Keratinocyte (primary cell): ENCODE results near the gene GLCE. TPM values are rescaled to one million over a fixed set of nuclear protein-coding genes. Genes with fewer than 3 reads are reported as not detected.

Source experiments
- DNase-seq: peaks from one replicate; pipeline ENCODE4 v3.0.0-alpha.2; 2011; ENCODE audit warnings: low read depth, missing footprints, low spot score
- FAIRE-seq: peaks from 2 replicates; lab custom pipeline; 2011; peaks lifted over from hg19 to GRCh38; lab: Jason Lieb, UNC
- H2AFZ ChIP-seq: 2 replicates; pipeline ENCODE4 v1.6.0; 2012; ENCODE audit warnings: low read length, control low read depth, inconsistent platforms; ENCODE audit not compliant: control insufficient read depth
- H3K27ac ChIP-seq: 2 replicates; pipeline ENCODE4 v1.5.1; 2011; ENCODE audit warnings: low read length; ENCODE audit not compliant: control insufficient read depth, insufficient read depth
- H3K27me3 ChIP-seq: 3 replicates; pipeline ENCODE4 v1.6.0; 2011; ENCODE audit warnings: low read length; ENCODE audit not compliant: control insufficient read depth, insufficient read depth; ENCODE audit errors: extremely low read depth
- H3K36me3 ChIP-seq, 2 experiments: 2 replicates in 1 of 2; 3 replicates in 1 of 2; pipeline ENCODE4 v1.5.1; 2011; ENCODE audit warnings: low read length in 2 of 2, mild to moderate bottlenecking in 1 of 2; ENCODE audit not compliant: control insufficient read depth in 2 of 2, insufficient read depth in 2 of 2; ENCODE audit errors: extremely low read depth in 1 of 2
- H3K4me1 ChIP-seq: 3 replicates; pipeline ENCODE4 v1.5.1; 2011; ENCODE audit warnings: low read length; ENCODE audit not compliant: control insufficient read depth, insufficient read depth; ENCODE audit errors: extremely low read depth
- H3K4me2 ChIP-seq: 3 replicates; pipeline ENCODE4 v1.6.0; 2011; ENCODE audit warnings: low read depth, low read length; ENCODE audit not compliant: control insufficient read depth, insufficient read depth; ENCODE audit errors: extremely low read depth
- H3K4me3 ChIP-seq, 3 experiments: fragments of 200-600 bp in 1 of 3; sonication (generic) in 1 of 3; 2 replicates in 2 of 3; 3 replicates in 1 of 3; pipeline ENCODE4 v1.5.1; 2011 to 2016; ENCODE audit warnings: low read length in 3 of 3, mild to moderate bottlenecking in 3 of 3, control low read depth in 2 of 3, inconsistent platforms in 1 of 3, low read depth in 1 of 3, mixed read lengths in 1 of 3, mixed run types in 1 of 3, moderate library complexity in 1 of 3; ENCODE audit not compliant: control insufficient read depth in 2 of 3, insufficient read depth in 2 of 3; ENCODE audit errors: extremely low read depth in 1 of 3
- H3K79me2 ChIP-seq: 2 replicates; pipeline ENCODE4 v1.6.0; 2012; ENCODE audit warnings: low read length; ENCODE audit not compliant: control insufficient read depth, insufficient read depth
- H3K9ac ChIP-seq: 3 replicates; pipeline ENCODE4 v1.6.0; 2011; ENCODE audit warnings: low read length; ENCODE audit not compliant: control insufficient read depth, insufficient read depth; ENCODE audit errors: extremely low read depth
- H3K9me1 ChIP-seq: 3 replicates; pipeline ENCODE4 v1.6.0; 2011; ENCODE audit warnings: low read length; ENCODE audit not compliant: control insufficient read depth, insufficient read depth; ENCODE audit errors: extremely low read depth
- H3K9me3 ChIP-seq: 2 replicates; pipeline ENCODE4 v1.5.1; 2012; ENCODE audit warnings: low read depth, low read length; ENCODE audit not compliant: control insufficient read depth
- H4K20me1 ChIP-seq: 3 replicates; pipeline ENCODE4 v1.6.0; 2011; ENCODE audit warnings: low read length; ENCODE audit not compliant: control insufficient read depth, insufficient read depth; ENCODE audit errors: extremely low read depth
- CTCF ChIP-seq, 3 experiments: IDR thresholded peaks in 1 of 3; conservative IDR thresholded peaks in 1 of 3; optimal IDR thresholded peaks in 1 of 3; 2 replicates in 2 of 3; 3 replicates in 1 of 3; pipeline versions ENCODE3 to v1.5.1; 2011; ENCODE audit warnings: low read length in 3 of 3, mild to moderate bottlenecking in 3 of 3, moderate library complexity in 2 of 3, control low read depth in 1 of 3, inconsistent platforms in 1 of 3; ENCODE audit not compliant: insufficient read depth in 2 of 3; ENCODE audit errors: extremely low read depth in 1 of 3
- EZH2 ChIP-seq: IDR thresholded peaks from one replicate; pipeline ENCODE4 v1.6.1; 2012; ENCODE audit warnings: inconsistent platforms, mild to moderate bottlenecking, low read length, moderate library complexity
- dilution Hi-C: fragments of 300-500 bp; cut with MboI; formaldehyde crosslinking; loops from one replicate; pipeline ENCODE4 v1.7.0; 2020; ENCODE audit warnings: low sequenced_read_pairs; ENCODE audit not compliant: extremely low pct_ligation_motif_present
- polyA plus RNA-seq, 5 experiments: library from polyadenylated mRNA; depleted of rRNA in 3 of 5; stranded (reverse) in 3 of 5; stranded (forward) in 1 of 5; unstranded in 1 of 5; fragments of >200 nt; gene quantifications; 1 replicate in 1 of 5; 2 replicates in 3 of 5; 3 replicates in 1 of 5; pipeline versions ENCODE4 v1.2.1 to v1.2.3, GENCODE V29; 2011 to 2012; ENCODE audit warnings: missing spikeins in 2 of 5, low read depth in 1 of 5, low replicate concordance in 1 of 5

The GLCE gene
- polyA plus RNA-seq, 1 donor (not counting 4 experiments of a cell fraction or from before 2014, with no cell fraction given), result 16.3 TPM

- no peak for FAIRE-seq
- Histone ChIP-seq H3K9me1 (no peaks in the 10 kb centered on the region), H3K27me3 (no peaks in the 10 kb centered on the region)
Observed at GRCh38 chr15:69206079-69206478, 45.6 kb downstream of the GLCE start.

GRCh38 chr15:69209661-69210060 lies 49.2 kb downstream of the GLCE start:
- H3K9me3 ChIP-seq, result no peaks in the 10 kb centered on the region
- no peak for FAIRE-seq
- H3K36me3 ChIP-seq, result no peaks in the 10 kb centered on the region
- no peaks in the 10 kb centered on the region for H3K27me3 ChIP-seq
- no peaks in the 10 kb centered on the region for H3K79me2 ChIP-seq
- H3K4me1 ChIP-seq, result no peaks in the 10 kb centered on the region
- H2AFZ ChIP-seq, result no peak overlapping the region
- TF ChIP-seq EZH2, result no peak
- no peak for TF ChIP-seq CTCF (optimal IDR thresholded peaks at IDR 0.05 in 1 of 3, IDR thresholded peaks at IDR 0.05 in 1 of 3, conservative IDR thresholded peaks at IDR 0.05 in 1 of 3; ENCODE audit: extremely low read depth in 1 of 3, insufficient read depth in 2 of 3, low read length in 3 of 3)
- H3K4me3 ChIP-seq, result no peak overlapping the region
- dilution Hi-C loops, result no loop called here
- DNase-seq, result no peak
- no peak overlapping the region for H3K9ac ChIP-seq
- H4K20me1 ChIP-seq, result no peaks in the 10 kb centered on the region
- no peaks in the 10 kb centered on the region for H3K9me1 ChIP-seq
- H3K4me2 ChIP-seq, result no peak overlapping the region
- no peak overlapping the region for H3K27ac ChIP-seq

More at GRCh38 chr15:69206079-69206478, 45.6 kb downstream of the GLCE start:
- no peaks in the 10 kb centered on the region for H3K4me1 ChIP-seq
- H4K20me1 ChIP-seq, result no peaks in the 10 kb centered on the region
- no peaks in the 10 kb centered on the region for H3K79me2 ChIP-seq
- DNase-seq, result no peak
- no peak overlapping the region for H2AFZ ChIP-seq
- H3K9ac ChIP-seq, result no peak overlapping the region
- no peak overlapping the region for H3K27ac ChIP-seq
- H3K4me2 ChIP-seq, result no peak overlapping the region
- dilution Hi-C loops, result no loop called here
- H3K9me3 ChIP-seq, result no peaks in the 10 kb centered on the region
- no peak overlapping the region for H3K4me3 ChIP-seq
- H3K36me3 ChIP-seq, result no peaks in the 10 kb centered on the region
- TF ChIP-seq EZH2 (no peak), CTCF (optimal IDR thresholded peaks at IDR 0.05 in 1 of 3, IDR thresholded peaks at IDR 0.05 in 1 of 3, conservative IDR thresholded peaks at IDR 0.05 in 1 of 3; ENCODE audit: extremely low read depth in 1 of 3, insufficient read depth in 2 of 3, low read length in 3 of 3) (no peak)
